GM12878 (cell line): ENCODE results near the gene PARP15. TPM values are rescaled to one million over a fixed set of nuclear protein-coding genes. Genes with fewer than 3 reads are reported as not detected.

Experiments
- ATAC-seq: fragments of 200-7000 bp; cut with Tn5 transposase; 3 replicates; pipeline ENCODE4 v1.9.1; 2020; ENCODE audit warnings: mild to moderate bottlenecking, moderate library complexity
- BruUV-seq: library from RNA; stranded (reverse); fragments of 400-500 nt; replicated peaks from 2 replicates; lab custom pipeline; 2021; lab: Mats Ljungman, UMichigan
- CTCF ChIA-PET: fragments of 300-600 bp; sonication (Branson Sonifier 250); formaldehyde crosslinking; extraction: SDS; loops from one replicate; lab custom pipeline; 2021; ENCODE audit warnings: inconsistent platforms; lab: Yijun Ruan, JAX
- POLR2A ChIA-PET: fragments of 350-600 bp; formaldehyde crosslinking; extraction: SDS; loops from one replicate; lab custom pipeline; 2021; ENCODE audit warnings: inconsistent platforms; lab: Charles Lee
- RAD21 ChIA-PET: fragments of 300-600 bp; sonication (Branson Sonifier 250); formaldehyde crosslinking; loops from one replicate; lab custom pipeline; 2023; ENCODE audit warnings: antibody characterized with exemption; ENCODE audit not compliant: unreplicated experiment; lab: Charles Lee
- SMC1A ChIA-PET: fragments of 300-600 bp; sonication (Branson Sonifier 250); formaldehyde crosslinking; loops from one replicate; lab custom pipeline; 2023; ENCODE audit not compliant: unreplicated experiment, uncharacterized antibody; lab: Charles Lee
- DNase-seq: peaks from one replicate; pipeline ENCODE4 v3.0.0-alpha.2; 2011; ENCODE audit warnings: low read depth, low spot score
- FAIRE-seq: peaks from 3 replicates; lab custom pipeline; 2011; peaks lifted over from hg19 to GRCh38; lab: Jason Lieb, UNC
- H2AFZ ChIP-seq: 2 replicates; pipeline ENCODE4 v1.6.0; 2011; ENCODE audit warnings: low read depth, low read length, control low read depth; ENCODE audit not compliant: control insufficient read depth
- H3K27ac ChIP-seq: 2 replicates; pipeline ENCODE4 v1.5.1; 2011; ENCODE audit warnings: control low read depth; ENCODE audit not compliant: control insufficient read depth, insufficient read depth
- H3K27me3 ChIP-seq, 2 experiments: replicated peaks in 1 of 2; 2 replicates each; pipeline versions ENCODE4 v1.6.0 to v1.6.1; 2011; ENCODE audit warnings: low read length in 1 of 2; ENCODE audit not compliant: control insufficient read depth in 2 of 2, insufficient read depth in 2 of 2
- H3K36me3 ChIP-seq, 2 experiments: 2 replicates each; pipeline ENCODE4 v1.5.1; 2011; ENCODE audit warnings: low read length in 1 of 2; ENCODE audit not compliant: control insufficient read depth in 2 of 2, insufficient read depth in 2 of 2
- H3K4me1 ChIP-seq: 2 replicates; pipeline ENCODE4 v1.6.1; 2011; ENCODE audit warnings: mild to moderate bottlenecking, low read length, moderate library complexity, mixed read lengths; ENCODE audit not compliant: control insufficient read depth, insufficient read depth
- H3K4me2 ChIP-seq: 2 replicates; pipeline ENCODE4 v1.6.0; 2011; ENCODE audit warnings: control low read depth; ENCODE audit not compliant: control insufficient read depth, insufficient read depth
- H3K4me3 ChIP-seq: fragments of 200-600 bp; sonication (generic); 2 replicates; pipeline ENCODE4 v1.5.1; 2016
- H3K79me2 ChIP-seq: 2 replicates; pipeline ENCODE4 v1.6.0; 2011; ENCODE audit warnings: low read length; ENCODE audit not compliant: control insufficient read depth, insufficient read depth
- H3K9ac ChIP-seq: 2 replicates; pipeline ENCODE4 v1.8.0; 2011; ENCODE audit warnings: low read length, control low read depth, mixed read lengths; ENCODE audit not compliant: control insufficient read depth, insufficient read depth
- H3K9me3 ChIP-seq: replicated peaks from 3 replicates; pipeline ENCODE4 v1.5.1; 2011; ENCODE audit warnings: mild to moderate bottlenecking, low read length; ENCODE audit not compliant: control insufficient read depth, insufficient read depth
- H4K20me1 ChIP-seq: 2 replicates; pipeline ENCODE4 v1.6.0; 2011; ENCODE audit not compliant: control insufficient read depth, insufficient read depth
- CREM ChIP-seq: IDR thresholded peaks from 2 replicates; pipeline ENCODE4 v1.6.1; 2014; ENCODE audit warnings: antibody characterized with exemption, low read depth
- EED ChIP-seq: sonication (generic); IDR thresholded peaks from 2 replicates; pipeline ENCODE4 v1.6.1; 2016; ENCODE audit warnings: antibody characterized with exemption, low read depth
- ETV6 ChIP-seq, 2 experiments: fragments of 450-650 bp in 1 of 2; IDR thresholded peaks in 1 of 2; conservative IDR thresholded peaks in 1 of 2; 2 replicates each; pipeline ENCODE4 v1.6.1; 2014; ENCODE audit warnings: antibody characterized with exemption in 1 of 2, borderline replicate concordance in 1 of 2, low read depth in 1 of 2, mild to moderate bottlenecking in 1 of 2, moderate library complexity in 1 of 2
- HCFC1 ChIP-seq: fragments of 150-350 bp; IDR thresholded peaks from 2 replicates; pipeline ENCODE4 v1.6.1; 2014; ENCODE audit warnings: low read length
- IKZF1 ChIP-seq: fragments of 450-650 bp; conservative IDR thresholded peaks from 2 replicates; pipeline ENCODE4 v1.6.1; 2017; ENCODE audit warnings: antibody characterized with exemption, mild to moderate bottlenecking
- IKZF2 ChIP-seq, 2 experiments: fragments of 450-650 bp; IDR thresholded peaks; 2 replicates each; pipeline ENCODE4 v1.6.1; 2017; ENCODE audit warnings: mild to moderate bottlenecking in 2 of 2, moderate library complexity in 2 of 2
- JUNB ChIP-seq: IDR thresholded peaks from 2 replicates; pipeline ENCODE4 v1.6.1; 2016; ENCODE audit warnings: antibody characterized with exemption, mild to moderate bottlenecking
- MYB ChIP-seq: fragments of 150-350 bp; IDR thresholded peaks from 2 replicates; pipeline ENCODE4 v1.6.1; 2014; ENCODE audit warnings: mild to moderate bottlenecking, low read depth, low read length, borderline replicate concordance
- NR2C2 ChIP-seq: IDR thresholded peaks from 2 replicates; pipeline ENCODE4 v1.6.1; 2011; ENCODE audit warnings: borderline replicate concordance, low read depth; ENCODE audit not compliant: control insufficient read depth, insufficient read length
- PAX5 ChIP-seq: IDR thresholded peaks from 2 replicates; pipeline ENCODE4 v1.6.1; 2011; ENCODE audit warnings: low read depth, low read length, borderline replicate concordance
- POLR2AphosphoS2 ChIP-seq: IDR thresholded peaks from 2 replicates; pipeline ENCODE4 v1.6.1; 2011; ENCODE audit warnings: low read depth, mild to moderate bottlenecking, low read length, improper control_type of control experiment, moderate library complexity
- POU2F2 ChIP-seq: IDR thresholded peaks from 3 replicates; pipeline ENCODE4 v1.6.1; 2011; ENCODE audit warnings: low read depth, mild to moderate bottlenecking, low read length, borderline replicate concordance
- REST ChIP-seq: IDR thresholded peaks from 2 replicates; pipeline ENCODE4 v1.6.1; 2012; ENCODE audit warnings: mild to moderate bottlenecking, low read depth, low read length
- SIX5 ChIP-seq: IDR thresholded peaks from 2 replicates; pipeline ENCODE4 v1.6.1; 2011; ENCODE audit warnings: mild to moderate bottlenecking, low read depth, low read length, moderate library complexity; ENCODE audit not compliant: severe bottlenecking
- SMC3 ChIP-seq: IDR thresholded peaks from 2 replicates; pipeline ENCODE4 v1.6.1; 2011; ENCODE audit warnings: low read length, improper control_type of control experiment, borderline replicate concordance
- SRF ChIP-seq, 2 experiments: IDR thresholded peaks; 2 replicates each; pipeline ENCODE4 v1.6.1; 2011; ENCODE audit warnings: low read depth in 2 of 2, low read length in 2 of 2, mild to moderate bottlenecking in 1 of 2, moderate library complexity in 1 of 2
- TBL1XR1 ChIP-seq: IDR thresholded peaks from 2 replicates; pipeline ENCODE4 v1.6.1; 2012; ENCODE audit warnings: low read depth, low read length, improper control_type of control experiment
- WGBS: methylation state at CpG from one replicate; pipeline ENCODE4 v1.1.6; 2016; ENCODE audit warnings: low lambda C conversion rate; ENCODE audit not compliant: insufficient replicate concordance, insufficient coverage; ENCODE audit errors: missing lambda C conversion rate; 5-methylcytosine and 5-hydroxymethylcytosine counted together
- in situ Hi-C: fragments of 300-500 bp; cut with MboI; formaldehyde crosslinking; loops from 9 replicates; pipeline ENCODE4 v1.14.3; 2018; ENCODE audit warnings: mixed read lengths
- intact Hi-C: fragments of 100-400 bp; cut with micrococcal nuclease; formaldehyde crosslinking; loops from one replicate; pipeline ENCODE4 v1.14.2; 2022; ENCODE audit not compliant: unreplicated experiment
- polyA plus RNA-seq, 11 experiments: library from polyadenylated mRNA; depleted of rRNA in 4 of 11; unstranded in 6 of 11; stranded (reverse) in 5 of 11; fragments of >200 nt; fragmentation: Nextera tagmentation in 4 of 11; fragmentation: Illumina TruSeq in 1 of 11; extraction: Ambion mirVana in 4 of 11; extraction: Trizol in 1 of 11; gene quantifications; 1 replicate in 1 of 11; 2 replicates in 10 of 11; pipeline versions ENCODE4 v1.2.1 to v1.2.3, GENCODE V29; 2011 to 2016; ENCODE audit warnings: inconsistent platforms in 2 of 11, missing spikeins in 2 of 11, low read depth in 1 of 11
- total RNA-seq, 4 experiments: library from RNA; depleted of rRNA in 3 of 4; stranded (reverse); fragments of >200 nt in 3 of 4; fragmentation: Illumina TruSeq in 1 of 4; extraction: Trizol in 1 of 4; gene quantifications; 2 replicates each; pipeline versions ENCODE4 v1.2.1 to v1.2.3, GENCODE V29; 2013 to 2021
- TF ChIP-seq, protein P1 (sequence below): fragments of 450-650 bp; IDR thresholded peaks from 2 replicates; pipeline ENCODE4 v1.6.1; 2018; ENCODE audit warnings: mild to moderate bottlenecking, low read depth, moderate library complexity; ENCODE audit not compliant: partially characterized antibody

The PARP15 gene
- total and polyA plus RNA-seq, 10 of the 15 experiments (the other 5 are each of a cell fraction or from before 2014, with no cell fraction given): 9.0 to 234 (median 36.3) TPM

DNA sequence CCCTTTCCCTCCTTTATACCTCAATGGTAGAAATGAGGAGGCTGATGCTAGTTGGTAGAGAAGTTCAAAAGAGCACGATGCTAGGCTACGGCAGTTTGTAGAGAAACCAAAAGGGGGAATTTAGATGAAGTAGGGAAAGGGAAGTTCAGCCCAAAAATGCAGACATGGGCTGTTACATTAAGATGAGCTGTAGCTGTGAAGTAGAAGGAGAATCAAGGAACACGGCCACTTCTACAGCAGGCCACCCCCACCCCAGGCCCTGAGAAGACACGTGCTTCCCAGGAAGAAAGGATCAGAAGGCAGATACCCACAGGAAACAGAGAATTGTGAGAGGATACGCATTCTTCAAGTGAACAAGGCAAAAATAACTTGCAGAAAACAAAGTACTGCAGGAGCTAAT lies 101.1 kb downstream of the PARP15 start:
- peak overlapping the region; percentile 94 for H3K4me2 ChIP-seq
- DNase-seq (no peak), ATAC-seq (no peak), FAIRE-seq (no peak)
- BruUV-seq: no TSS peak
- ChIA-PET CTCF (interaction anchor here (0.7 to 6.4 kb wide), 40 partner anchors 9 to 378 kb away, joined by 3 to 192 read pairs (median 8); partner anchors contain the start of genes DTX3L, FAM162A, HSPBAP1 and MIX23), SMC1A (interaction anchor here (0.7 to 11.3 kb wide), 43 partner anchors 9 to 577 kb away, joined by 3 to 250 read pairs (median 7); partner anchors contain the start of genes DTX3L, FAM162A, PARP15 and PARP9), RAD21 (interaction anchor here (0.6 to 8.2 kb wide), 34 partner anchors 9 to 1132 kb away, joined by 3 to 236 read pairs (median 7); partner anchors contain the start of genes DTX3L, KPNA1, PARP15 and PARP9), POLR2A (interaction anchor here (0.6 to 6.5 kb wide), 20 partner anchors 9 to 294 kb away, joined by 3 to 67 read pairs (median 6); partner anchors contain the start of genes DTX3L, FAM162A, PARP15 and PARP9)
- H3K9me3 ChIP-seq: peaks cover 3% of the 10 kb centered on the region
- WGBS: 18% methylated on average over 5 of the region's 5 CpGs
- peak overlapping the region; percentile 96 for H2AFZ ChIP-seq
- no peaks in the 10 kb centered on the region for H4K20me1 ChIP-seq
- peaks cover 38% of the 10 kb centered on the region for H3K79me2 ChIP-seq
- H3K27ac ChIP-seq: peak overlapping the region; percentile 97
- no peak overlapping the region; the same call in 1 of the 2 replicates for H3K4me3 ChIP-seq
- no peaks in the 10 kb centered on the region for H3K27me3 ChIP-seq
- H3K4me1 ChIP-seq: peaks cover 16% of the 10 kb centered on the region
- H3K36me3 ChIP-seq: no peaks in the 10 kb centered on the region
- intact Hi-C loops: loop anchor here (1.0 to 5.0 kb wide), 4 partner anchors 62 to 1132 kb away; no protein-coding TSS in a partner anchor
- in situ Hi-C loops: loop anchor here (5.0 kb wide), 2 partner anchors 121 to 1131 kb away; partner anchors contain the start of gene POLQ
- H3K9ac ChIP-seq: peak overlapping the region; percentile 95; the same call in 1 of the 2 replicates
- TF ChIP-seq EED: 0 out of 2 replicates have a peak, but pooled peaks have one; percentile 36
- no peak for TF ChIP-seq POLR2AphosphoS2
- no peak for TF ChIP-seq POU2F2
- TF ChIP-seq IKZF1: no peak
- no peak for TF ChIP-seq MYB
- no peak for TF ChIP-seq HCFC1
- no peak for TF ChIP-seq REST
- TF ChIP-seq IKZF2 (IDR thresholded peaks at IDR 0.05): no peak
- TF ChIP-seq NR2C2: no peak
- TF ChIP-seq SIX5: no peak
- TF ChIP-seq TBL1XR1: no peak
- 0 out of 2 replicates have a peak, but pooled peaks have one; percentile 1 for TF ChIP-seq SMC3
- TF ChIP-seq JUNB: no peak
- TF ChIP-seq CREM: no peak
- no peak; a peak in 1 of 4 replicates for TF ChIP-seq ETV6 (conservative IDR thresholded peaks at IDR 0.05 in 1 of 2, IDR thresholded peaks at IDR 0.05 in 1 of 2; ENCODE audit: borderline replicate concordance in 1 of 2, low read depth in 1 of 2)
- peak in 1 of 2 experiments; percentile 69; a peak in 1 of 4 replicates for TF ChIP-seq SRF (IDR thresholded peaks at IDR 0.05; ENCODE audit: low read depth in 2 of 2, low read length in 2 of 2)
- TF ChIP-seq, protein P1, sequence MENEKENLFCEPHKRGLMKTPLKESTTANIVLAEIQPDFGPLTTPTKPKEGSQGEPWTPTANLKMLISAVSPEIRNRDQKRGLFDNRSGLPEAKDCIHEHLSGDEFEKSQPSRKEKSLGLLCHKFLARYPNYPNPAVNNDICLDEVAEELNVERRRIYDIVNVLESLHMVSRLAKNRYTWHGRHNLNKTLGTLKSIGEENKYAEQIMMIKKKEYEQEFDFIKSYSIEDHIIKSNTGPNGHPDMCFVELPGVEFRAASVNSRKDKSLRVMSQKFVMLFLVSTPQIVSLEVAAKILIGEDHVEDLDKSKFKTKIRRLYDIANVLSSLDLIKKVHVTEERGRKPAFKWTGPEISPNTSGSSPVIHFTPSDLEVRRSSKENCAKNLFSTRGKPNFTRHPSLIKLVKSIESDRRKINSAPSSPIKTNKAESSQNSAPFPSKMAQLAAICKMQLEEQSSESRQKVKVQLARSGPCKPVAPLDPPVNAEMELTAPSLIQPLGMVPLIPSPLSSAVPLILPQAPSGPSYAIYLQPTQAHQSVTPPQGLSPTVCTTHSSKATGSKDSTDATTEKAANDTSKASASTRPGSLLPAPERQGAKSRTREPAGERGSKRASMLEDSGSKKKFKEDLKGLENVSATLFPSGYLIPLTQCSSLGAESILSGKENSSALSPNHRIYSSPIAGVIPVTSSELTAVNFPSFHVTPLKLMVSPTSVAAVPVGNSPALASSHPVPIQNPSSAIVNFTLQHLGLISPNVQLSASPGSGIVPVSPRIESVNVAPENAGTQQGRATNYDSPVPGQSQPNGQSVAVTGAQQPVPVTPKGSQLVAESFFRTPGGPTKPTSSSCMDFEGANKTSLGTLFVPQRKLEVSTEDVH: no peak
- no peak for TF ChIP-seq PAX5
